Measurements from ENCODE around the gene GALNT2.

Gene GALNT2

DNA sequence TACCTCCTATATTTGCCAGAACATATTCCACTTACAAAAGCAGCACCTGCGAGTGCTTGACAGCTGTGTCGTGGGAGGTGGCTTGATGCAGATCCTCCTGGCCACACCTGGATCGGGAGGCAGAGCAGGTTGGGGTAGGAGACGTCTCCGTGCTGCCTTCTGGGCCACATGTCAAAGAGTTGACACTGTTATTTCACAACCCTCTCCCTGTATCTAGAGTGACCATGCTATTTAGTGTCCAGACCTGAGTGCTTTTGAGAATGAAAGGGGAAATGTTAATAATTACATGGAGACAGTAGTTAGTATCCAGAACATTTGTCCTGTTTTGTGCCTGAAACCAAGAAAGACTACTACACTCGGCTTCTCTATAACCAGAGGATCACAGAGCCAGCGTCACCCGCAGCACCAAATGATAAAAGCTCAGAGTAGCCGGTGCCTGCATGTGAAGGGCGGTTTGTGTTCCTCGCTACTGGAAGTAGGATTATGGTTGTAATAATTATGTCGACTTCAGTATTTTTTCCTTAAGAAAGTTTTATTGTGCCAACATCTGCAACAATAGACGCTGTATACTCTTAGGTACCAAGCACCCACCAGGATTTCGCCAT lies 77.1 kb downstream of the GALNT2 start:
- TF ChIP-seq, protein P1, sequence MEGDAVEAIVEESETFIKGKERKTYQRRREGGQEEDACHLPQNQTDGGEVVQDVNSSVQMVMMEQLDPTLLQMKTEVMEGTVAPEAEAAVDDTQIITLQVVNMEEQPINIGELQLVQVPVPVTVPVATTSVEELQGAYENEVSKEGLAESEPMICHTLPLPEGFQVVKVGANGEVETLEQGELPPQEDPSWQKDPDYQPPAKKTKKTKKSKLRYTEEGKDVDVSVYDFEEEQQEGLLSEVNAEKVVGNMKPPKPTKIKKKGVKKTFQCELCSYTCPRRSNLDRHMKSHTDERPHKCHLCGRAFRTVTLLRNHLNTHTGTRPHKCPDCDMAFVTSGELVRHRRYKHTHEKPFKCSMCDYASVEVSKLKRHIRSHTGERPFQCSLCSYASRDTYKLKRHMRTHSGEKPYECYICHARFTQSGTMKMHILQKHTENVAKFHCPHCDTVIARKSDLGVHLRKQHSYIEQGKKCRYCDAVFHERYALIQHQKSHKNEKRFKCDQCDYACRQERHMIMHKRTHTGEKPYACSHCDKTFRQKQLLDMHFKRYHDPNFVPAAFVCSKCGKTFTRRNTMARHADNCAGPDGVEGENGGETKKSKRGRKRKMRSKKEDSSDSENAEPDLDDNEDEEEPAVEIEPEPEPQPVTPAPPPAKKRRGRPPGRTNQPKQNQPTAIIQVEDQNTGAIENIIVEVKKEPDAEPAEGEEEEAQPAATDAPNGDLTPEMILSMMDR (conservative IDR thresholded peaks at IDR 0.05; ENCODE audit: low read depth, low read length) = no peak
- no peak for DNase-seq (ENCODE audit: low read depth)
- H3K4me3 ChIP-seq (ENCODE audit: low read depth, low read length) = no peak overlapping the region

DNA sequence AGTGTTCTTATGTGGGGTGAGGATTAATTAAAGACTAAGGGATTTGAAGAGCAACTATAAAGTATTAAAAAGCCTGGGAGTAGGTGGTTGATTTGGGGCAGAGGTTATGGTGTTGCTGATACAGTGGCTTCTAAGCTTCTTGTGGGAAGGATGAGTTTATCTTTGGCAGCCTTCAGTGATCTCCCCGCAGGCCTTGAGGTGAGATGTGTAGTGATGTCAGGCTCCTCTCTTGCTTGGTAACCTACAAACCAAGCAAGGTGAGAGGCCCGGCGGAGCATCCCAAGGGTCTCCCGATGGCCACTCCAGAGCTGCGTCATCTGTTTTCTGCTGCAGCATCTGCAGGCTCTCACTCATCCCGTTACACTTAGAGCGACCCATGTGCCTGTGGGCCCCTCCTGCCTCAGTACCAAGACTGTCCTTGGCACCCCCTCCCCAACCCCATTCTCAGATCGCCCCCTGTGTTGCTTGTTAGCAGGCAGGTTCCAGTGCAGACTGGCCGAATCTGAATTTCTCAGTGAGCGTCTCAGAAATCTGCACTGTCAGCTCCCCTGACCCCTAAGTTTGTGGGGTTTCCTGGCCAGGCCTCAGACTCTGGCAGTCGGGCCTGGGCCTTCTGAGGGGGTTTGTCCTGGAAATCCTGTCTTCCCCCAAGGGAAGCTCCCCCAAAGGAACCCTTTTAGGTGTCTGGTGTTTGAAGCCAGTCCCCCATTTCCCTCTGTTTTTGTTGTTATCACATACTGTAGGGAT lies 77.9 kb downstream of the GALNT2 start:
- no peak for DNase-seq (ENCODE audit: low read depth)
- H3K4me3 ChIP-seq (ENCODE audit: low read depth, low read length) = no peak overlapping the region
- TF ChIP-seq, protein P1 (conservative IDR thresholded peaks at IDR 0.05; ENCODE audit: low read depth, low read length) = no peak

DNA sequence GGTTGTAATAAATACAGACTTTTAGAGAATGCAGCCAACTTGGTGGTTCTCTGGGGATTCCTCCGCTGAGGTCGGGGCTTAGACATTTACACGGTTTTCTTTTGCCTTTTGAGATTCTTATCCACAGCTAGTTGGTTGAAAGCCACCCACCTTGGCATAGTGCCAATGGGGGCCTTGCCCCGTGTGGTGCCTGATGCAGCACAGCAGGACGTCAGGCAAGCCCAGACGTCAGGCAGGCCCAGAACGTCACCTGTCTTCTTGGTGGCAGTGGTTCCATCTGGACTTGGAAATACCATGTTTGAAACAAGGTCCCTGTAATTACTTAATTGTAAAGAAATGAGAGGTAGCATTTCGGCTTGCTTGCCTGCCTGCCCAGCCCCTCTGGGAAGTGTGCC lies 78.5 kb downstream of the GALNT2 start:
- DNase-seq (ENCODE audit: low read depth) = no peak
- TF ChIP-seq, protein P1 (conservative IDR thresholded peaks at IDR 0.05; ENCODE audit: low read depth, low read length) = no peak
- no peak overlapping the region for H3K4me3 ChIP-seq (ENCODE audit: low read depth, low read length)

DNA sequence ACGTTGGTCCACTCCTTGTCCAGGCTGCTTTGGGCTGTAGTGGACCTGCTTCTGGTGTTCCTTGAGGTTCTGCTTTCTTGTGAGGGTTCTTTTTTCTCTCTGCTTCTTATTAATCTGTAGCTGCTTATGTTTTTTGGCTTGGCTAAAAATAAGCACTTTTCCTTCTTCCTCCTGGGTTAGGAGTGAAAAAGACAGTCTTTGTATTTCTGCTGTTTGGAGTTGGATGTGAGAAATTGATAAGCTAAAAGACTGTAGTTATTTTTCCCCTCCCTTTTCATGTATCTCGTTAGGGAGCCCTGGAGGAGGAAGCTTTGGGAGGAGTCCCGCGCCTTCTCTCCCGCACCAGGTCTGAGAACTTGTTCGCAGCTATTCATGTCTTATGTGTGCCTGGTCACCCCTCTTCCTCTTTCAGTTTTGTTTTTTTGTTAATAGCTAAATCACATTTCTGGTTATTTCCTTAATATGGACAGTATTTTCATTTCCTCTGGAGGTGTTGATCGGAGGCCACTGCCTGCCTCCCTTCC lies 79.0 kb downstream of the GALNT2 start:
- DNase-seq (ENCODE audit: low read depth) = no peak
- TF ChIP-seq, protein P1 (conservative IDR thresholded peaks at IDR 0.05; ENCODE audit: low read depth, low read length) = no peak
- no peak overlapping the region for H3K4me3 ChIP-seq (ENCODE audit: low read depth, low read length)

DNA sequence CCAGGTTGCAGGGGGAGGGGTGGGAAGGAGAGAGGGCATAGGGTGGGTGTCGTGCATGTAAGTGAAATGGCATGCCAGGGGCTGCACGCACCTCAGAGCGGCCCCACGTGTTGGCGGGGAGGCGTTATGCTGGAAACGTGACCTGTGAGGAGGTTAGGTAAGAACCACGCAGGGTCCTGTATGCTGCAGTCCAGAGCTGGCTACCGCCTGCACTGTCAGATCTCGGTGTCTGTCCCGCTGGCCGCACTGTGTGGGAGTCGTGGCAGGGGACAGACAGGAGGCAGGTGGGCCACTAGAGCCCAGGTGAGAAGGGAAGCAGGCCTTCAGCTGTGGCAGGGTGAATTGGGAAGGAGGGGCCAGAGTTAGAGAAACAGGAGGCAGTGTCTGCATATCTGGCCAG lies 79.7 kb downstream of the GALNT2 start:
- TF ChIP-seq, protein P1 (conservative IDR thresholded peaks at IDR 0.05; ENCODE audit: low read depth, low read length) = no peak
- H3K4me3 ChIP-seq (ENCODE audit: low read depth, low read length) = no peak overlapping the region
- DNase-seq (ENCODE audit: low read depth) = no peak

DNA sequence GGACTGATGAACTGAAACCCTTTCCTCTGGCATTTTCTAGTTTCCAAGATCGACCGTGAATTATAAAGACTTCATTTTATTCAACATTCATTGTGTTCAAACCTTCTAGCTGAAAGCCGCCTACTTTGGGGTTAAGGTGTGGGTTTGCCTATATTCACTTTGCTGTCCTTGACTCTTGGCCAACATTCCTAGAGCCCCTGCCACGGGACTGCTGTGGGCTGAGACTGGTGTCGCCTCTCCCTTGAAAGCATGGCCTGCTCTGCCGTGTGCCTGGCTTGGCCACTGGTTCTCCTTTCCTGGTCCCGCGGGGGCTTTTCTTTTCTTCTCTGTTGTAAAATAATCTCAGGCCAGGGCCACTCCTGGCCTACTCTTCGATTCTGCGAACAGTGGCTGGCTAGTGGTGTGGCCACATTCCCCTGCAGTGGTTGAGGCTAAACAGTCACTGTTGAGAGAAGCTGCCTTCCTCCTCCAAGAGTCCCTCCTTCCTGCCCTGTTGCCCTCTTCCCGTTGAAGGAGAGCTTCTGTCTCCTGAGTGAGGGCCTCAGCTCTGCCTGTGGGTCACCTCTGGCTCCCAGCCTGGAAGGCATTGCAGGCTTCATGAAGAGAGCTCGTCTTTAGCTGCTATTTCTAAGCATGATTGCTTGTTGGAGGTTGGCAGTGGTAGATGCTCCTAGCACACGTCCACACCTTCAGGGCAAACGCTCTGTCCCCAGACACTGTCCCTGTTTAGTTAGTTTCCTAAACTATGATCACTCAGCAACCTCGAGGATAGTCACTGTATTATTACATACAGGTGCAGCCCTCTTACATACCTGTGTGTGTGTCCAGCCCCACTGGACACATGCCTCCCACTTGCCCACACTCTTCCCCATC lies 80.5 kb downstream of the GALNT2 start:
- H3K4me3 ChIP-seq (ENCODE audit: low read depth, low read length) = no peak overlapping the region
- DNase-seq (ENCODE audit: low read depth) = peak; percentile 54

More for the DNA sequence above, 80.5 kb downstream of the GALNT2 start:
- TF ChIP-seq, protein P1 (conservative IDR thresholded peaks at IDR 0.05; ENCODE audit: low read depth, low read length) = no peak
